GM18502 (cell line): ENCODE results near the gene LMBR1L.

Source experiments
- ATAC-seq: cut with Tn5 transposase; IDR thresholded peaks from one replicate; pipeline ENCODE4 v1.9.1; 2021; ENCODE audit warnings: mild to moderate bottlenecking; ENCODE audit not compliant: unreplicated experiment, poor library complexity

LMBR1L gene

DNA sequence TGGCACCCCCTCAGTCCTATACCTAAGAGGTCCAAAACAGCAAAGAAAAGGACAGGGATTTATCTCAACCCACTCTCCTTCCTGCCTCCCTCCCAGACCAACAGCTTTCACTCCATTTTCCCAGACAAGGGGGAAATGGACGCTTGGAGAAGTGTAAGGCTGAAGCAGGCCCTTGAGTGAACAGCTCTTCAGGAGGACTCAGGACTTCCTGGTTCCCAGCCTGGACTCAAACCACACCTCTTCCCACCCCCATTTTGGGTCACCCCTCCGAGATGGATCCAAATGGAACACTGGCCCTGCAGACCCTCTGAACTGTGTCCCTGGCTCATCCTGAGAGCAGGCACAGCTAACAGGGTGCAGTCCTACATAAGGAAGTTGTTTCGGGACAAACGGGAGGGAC lies 52.8 kb downstream of the LMBR1L start:
- no peak for ATAC-seq

DNA sequence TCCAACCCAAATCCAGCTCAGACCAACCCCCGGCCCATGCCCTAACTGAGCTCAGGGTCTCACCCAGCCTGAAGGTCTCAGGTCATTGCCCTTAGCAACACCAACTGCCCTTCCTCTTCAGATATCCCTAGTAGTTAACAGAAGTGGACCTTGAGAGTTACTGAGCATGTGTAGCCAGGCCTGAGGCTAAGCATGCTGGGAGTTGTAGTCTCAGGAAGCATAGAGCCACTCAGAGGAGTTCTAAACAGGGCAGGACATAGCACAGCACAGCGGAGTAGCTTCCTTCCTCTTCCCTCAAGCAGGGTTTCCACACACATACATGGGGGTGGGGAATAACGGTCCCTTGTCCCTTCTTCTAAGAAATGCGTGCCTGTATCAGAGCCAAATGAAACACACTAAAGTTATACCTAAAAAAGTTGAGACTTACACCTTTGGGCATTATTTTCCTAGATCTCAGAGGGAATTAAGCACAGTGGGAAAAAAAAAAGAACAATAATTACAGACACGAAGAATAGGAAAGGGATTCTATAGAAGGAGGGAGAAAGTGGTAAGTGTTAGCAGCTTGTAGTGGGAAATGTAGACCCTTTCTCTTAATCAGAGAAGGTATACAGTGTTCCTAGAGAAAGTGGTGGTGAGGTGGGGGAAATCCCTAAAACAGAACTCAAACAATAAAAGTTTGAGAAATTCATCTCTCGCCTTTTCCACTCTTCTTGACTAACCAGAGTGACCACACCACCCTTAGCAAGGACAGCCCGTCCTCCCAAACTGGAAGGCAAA lies 54.5 kb downstream of the LMBR1L start:
- peak; percentile 70 for ATAC-seq

DNA sequence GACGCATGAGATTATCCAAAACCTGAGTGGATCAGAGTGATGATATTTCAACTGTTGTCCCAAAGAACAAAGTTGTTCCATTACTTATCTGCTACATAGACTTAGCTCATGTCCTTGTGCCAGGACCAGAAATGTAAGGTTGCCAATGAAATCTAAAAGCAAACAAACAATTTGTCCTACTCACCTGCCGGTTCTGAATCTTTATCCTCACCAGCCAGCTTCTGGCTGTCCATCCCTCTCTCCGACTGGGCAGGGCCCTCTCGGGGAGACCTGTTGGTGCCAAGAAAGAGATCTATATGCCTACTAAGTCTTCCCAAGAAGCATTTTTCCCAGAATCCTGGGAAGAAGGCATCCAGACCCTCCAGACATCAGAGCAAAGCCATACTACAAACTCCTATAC lies 55.6 kb downstream of the LMBR1L start:
- no peak for ATAC-seq

DNA sequence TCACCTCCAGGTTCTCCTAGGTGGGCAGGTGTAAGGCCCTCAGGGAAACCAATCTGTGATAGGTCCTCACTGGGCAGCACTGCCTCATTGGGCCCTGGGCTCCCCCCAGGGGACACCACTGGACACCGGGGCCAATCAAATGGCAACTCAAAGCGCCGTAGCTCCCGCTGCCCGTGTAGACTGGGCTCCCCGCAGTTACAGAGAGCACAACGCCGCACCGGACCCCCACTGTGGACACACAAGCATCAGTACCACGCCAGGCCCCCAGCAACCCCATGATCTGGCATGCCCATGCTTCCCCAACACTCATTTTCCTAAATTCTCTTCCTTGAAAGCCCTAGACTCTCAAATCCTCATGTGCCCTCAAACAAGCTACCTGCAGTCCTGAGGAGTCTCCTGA lies 56.1 kb downstream of the LMBR1L start:
- no peak for ATAC-seq

DNA sequence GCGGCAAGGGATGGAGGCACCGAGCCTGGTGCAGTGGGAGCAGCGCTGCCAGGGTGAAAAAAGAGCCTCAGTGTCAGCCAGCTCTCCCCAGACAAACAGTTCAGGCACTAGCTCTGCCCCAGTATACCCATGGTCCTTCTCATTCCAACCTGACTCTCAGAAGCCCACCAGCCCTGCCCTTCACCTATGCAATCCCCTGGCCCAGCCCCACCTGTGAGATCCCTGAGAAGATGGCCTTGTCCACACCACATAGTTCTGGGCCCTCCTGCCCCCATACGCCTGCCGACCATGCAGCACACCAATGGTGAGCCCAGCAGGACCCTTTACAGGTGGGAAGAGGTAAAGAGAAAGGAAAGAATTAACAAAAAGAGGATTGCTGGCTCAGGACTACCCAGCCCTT lies 56.6 kb downstream of the LMBR1L start:
- ATAC-seq: no peak

DNA sequence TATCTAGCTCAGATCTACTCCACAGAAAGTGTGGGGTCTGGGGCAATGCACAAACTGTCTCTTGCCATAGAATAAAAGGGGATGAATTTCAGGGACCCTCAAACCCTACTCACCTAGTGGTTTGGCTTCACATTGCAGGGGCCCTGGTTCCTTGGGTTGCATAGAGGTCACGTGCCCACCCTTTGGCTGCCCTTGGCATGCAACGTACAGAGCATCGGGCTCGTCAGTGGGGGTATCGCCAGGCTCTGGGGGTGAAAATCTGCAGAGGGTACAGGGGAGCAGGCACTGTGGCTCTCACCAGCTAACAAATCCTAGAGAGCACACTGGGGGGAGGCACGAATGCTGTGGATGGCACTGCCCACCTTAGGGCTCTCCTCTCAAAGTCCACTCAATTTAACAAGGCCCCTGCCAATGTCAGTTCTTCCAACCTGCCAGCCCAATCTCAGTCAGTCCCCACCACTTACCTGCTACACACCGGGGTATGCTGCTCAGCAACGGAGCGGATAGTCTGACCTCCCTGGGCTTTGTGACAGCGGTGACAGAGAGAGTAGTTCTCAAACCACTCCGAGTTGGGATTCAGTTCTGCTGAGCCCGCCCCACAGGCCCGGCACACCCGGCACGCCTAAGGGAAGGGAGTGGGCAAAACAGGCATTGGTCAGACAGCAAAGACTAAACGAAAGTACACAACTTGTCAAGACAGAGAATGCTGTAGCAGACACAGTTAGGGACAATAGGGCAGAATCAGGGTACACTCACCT lies 58.0 kb downstream of the LMBR1L start:
- ATAC-seq: no peak

DNA sequence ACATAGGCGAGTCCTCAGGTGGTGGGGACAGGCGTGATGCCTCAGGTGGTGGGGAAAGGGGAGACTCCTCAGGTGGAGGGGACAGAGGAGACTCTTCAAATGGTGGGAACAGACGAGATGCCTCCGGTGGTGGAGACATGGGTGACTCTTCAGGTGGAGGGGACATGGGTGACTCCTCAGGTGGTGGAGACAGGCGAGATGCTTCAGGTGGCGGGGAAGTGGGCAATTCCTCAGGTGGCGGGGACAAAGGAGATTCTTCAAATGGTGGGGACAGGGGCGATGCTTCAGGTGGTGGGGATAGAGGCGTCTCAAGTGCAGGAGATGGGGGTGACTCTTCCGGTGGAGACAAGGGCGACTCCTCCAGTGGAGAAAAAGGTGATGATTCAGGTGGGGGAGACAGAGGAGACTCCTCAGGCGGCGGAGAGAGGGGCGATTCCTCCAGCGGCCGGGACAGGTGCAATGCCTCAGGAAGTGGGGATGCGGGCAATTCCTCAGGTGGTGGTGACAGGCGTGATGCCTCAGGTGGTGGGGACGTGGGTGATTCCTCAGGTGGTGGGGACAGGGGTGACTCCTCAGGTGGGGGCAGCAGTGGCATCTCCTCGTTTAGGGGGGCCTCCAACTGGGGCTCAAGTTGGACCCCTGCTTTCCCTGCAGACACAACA lies 58.7 kb downstream of the LMBR1L start:
- no peak for ATAC-seq

DNA sequence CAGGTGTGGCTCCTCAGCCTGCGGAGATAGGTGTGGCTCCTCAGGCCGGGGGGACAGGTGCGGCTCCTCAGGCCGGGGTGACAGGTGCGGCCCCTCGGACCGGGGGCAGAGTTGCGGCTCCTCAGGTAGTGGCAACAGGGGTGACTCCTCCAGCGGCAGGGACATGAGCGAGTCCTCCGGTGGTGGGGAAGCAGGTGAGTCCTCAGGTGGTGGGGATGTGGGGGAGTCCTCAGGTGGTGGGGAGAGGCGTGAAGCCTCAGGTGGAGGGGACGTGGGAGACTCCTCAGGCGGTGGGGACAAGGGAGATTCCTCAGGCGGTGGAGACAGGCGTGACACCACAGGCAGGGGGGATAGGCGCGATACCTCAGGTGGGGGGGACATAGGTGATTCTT lies 59.3 kb downstream of the LMBR1L start:
- no peak for ATAC-seq

DNA sequence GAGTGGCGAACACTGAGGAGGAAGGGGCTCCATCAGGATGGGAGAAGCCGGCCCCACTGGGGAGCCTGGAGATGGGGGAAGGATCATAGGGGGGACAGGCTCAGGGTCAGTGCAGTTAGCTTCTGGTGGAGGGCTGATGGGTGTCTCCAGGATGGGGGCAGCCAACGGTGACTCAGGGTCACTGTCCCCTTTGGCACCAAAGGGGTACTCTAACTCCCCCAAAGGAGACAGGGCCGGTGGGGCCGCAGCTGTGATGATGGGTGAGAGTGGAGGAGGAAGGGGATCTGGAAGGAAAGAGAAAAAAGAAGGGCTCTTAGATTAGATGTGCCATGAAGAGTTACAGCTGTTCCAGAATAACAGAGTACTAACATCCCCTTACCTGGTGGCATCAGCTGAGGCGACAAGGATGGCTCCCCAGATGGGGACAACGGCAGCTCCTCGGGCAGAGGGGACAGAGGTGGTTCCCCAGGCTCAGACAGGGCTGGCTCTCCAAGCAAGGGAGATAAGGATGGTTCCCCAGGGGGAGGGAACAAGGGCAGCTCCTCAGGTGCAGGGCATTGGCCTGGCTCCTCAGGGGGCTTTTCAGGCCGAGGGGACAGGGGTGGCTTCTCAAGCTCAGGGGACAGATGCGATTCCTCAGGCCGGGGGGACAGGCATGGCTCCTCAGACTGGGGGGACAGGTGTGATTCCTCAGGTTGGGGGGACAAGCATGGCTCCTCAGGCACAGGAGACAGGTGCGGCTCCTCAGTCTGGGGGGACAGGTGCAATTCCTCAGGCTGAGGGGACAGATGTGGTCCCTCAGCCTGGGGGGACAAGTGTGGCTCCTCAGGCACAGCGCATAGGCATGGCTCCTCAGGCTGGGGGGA lies 59.9 kb downstream of the LMBR1L start:
- ATAC-seq: no peak

DNA sequence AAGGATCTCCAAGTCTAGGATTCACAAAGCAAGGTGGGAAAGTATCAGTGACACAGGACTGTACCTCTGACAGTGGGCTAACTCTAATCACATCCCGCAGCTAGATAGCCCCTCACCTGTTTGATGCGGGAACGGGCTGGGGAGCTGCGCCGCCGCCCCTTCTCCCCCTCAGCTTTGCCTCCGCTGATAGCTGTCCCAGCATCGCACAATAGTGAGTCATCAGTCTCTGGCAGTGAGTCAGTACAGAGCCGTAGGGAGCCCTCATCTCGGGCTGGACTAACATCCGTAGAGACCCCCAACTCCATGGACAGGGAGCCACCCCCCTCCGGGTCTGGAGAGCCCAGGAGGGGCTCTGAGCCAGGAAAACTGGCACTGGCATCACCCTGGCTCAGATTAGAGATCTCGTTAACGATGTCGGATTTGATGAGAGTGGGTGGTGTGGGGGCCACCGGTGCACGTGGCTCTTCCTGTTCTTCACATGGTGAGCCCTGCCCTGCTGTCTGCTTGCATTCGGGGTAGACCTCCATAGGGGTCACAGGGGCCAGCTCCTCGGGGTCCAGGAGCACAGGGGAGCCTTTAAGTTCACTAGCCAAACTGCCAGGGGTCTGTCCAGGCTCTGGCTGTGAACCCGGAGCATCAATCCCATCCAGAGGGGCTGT lies 61.0 kb downstream of the LMBR1L start:
- ATAC-seq: no peak

DNA sequence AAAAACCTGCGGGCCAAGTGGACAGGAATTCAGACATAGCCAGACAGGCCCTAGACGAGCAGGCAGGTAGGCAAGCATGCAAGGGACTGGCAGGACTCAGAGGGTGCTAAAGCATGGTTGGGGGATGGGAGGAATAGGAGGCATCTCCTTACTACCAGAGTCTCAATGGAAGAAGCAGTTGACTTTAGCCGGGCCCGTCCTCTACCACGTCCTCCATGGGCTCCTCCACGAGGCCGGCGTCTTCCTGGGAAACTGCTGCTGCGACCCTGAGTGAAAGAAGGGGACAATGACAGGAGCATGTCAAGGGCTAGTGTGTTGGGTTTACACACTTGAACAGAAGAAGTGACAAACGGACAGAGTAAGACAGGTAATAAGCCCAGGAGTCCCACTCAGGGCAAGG lies 61.7 kb downstream of the LMBR1L start:
- ATAC-seq: no peak
